K562 (cell line): ENCODE results near the gene PNPLA2.

Source experiments
- CEBPZ ChIP-seq: fragments of 150-350 bp; IDR thresholded peaks from 2 replicates; pipeline ENCODE4 v1.6.1; 2014; ENCODE audit warnings: low read depth, mild to moderate bottlenecking, low read length, borderline replicate concordance
- CHD1 ChIP-seq: fragments of 200-600 bp; sonication (generic); IDR thresholded peaks from one replicate; pipeline ENCODE4 v1.6.1; 2012; ENCODE audit warnings: mild to moderate bottlenecking, moderate library complexity, low read length, inconsistent platforms
- CTCF ChIP-seq, 3 experiments: IDR thresholded peaks in 2 of 3; conservative IDR thresholded peaks in 1 of 3; 2 replicates each; pipeline ENCODE4 v1.5.1; 2011 to 2012; ENCODE audit warnings: low read length in 3 of 3, mild to moderate bottlenecking in 3 of 3, control low read depth in 2 of 3, improper control_type of control experiment in 1 of 3, inconsistent platforms in 1 of 3, low read depth in 1 of 3, mixed read lengths in 1 of 3, moderate library complexity in 1 of 3; ENCODE audit not compliant: insufficient read depth in 2 of 3
- EP300 ChIP-seq: IDR thresholded peaks from 2 replicates; pipeline ENCODE4 v1.6.1; 2012; ENCODE audit warnings: low read length, improper control_type of control experiment
- EZH2 ChIP-seq: IDR thresholded peaks from 2 replicates; pipeline ENCODE4 v1.6.1; 2012; ENCODE audit warnings: low read depth, mild to moderate bottlenecking, inconsistent platforms, low read length, borderline replicate concordance
- JUN ChIP-seq, 2 experiments: sonication (generic) in 1 of 2; formaldehyde crosslinking in 1 of 2; IDR thresholded peaks; 2 replicates each; pipeline versions ENCODE4 v1.6.1 to v1.8.0; 2012 to 2022; ENCODE audit warnings: borderline replicate concordance in 2 of 2, mild to moderate bottlenecking in 2 of 2, improper control_type of control experiment in 1 of 2, low read depth in 1 of 2, low read length in 1 of 2, missing genetic modification reagents in 1 of 2
- MAFK ChIP-seq: IDR thresholded peaks from 2 replicates; pipeline ENCODE4 v1.6.1; 2011; ENCODE audit warnings: low read length, improper control_type of control experiment
- MAX ChIP-seq: sonication (generic); formaldehyde crosslinking; IDR thresholded peaks from 2 replicates; pipeline ENCODE4 v1.9.0; 2022; ENCODE audit warnings: mild to moderate bottlenecking, missing genetic modification reagents
- MCM7 ChIP-seq, 2 experiments: fragments of 450-650 bp; IDR thresholded peaks; 2 replicates each; pipeline ENCODE4 v1.6.1; 2016 to 2018
- MYBL2 ChIP-seq, 2 experiments: fragments of 450-650 bp in 1 of 2; sonication (generic) in 1 of 2; formaldehyde crosslinking in 1 of 2; IDR thresholded peaks; 2 replicates each; pipeline versions ENCODE4 v1.6.1 to v1.8.1; 2017 to 2022; ENCODE audit warnings: borderline replicate concordance in 1 of 2, inconsistent platforms in 1 of 2, low read depth in 1 of 2, mild to moderate bottlenecking in 1 of 2, missing genetic modification reagents in 1 of 2, moderate library complexity in 1 of 2
- POLR2A ChIP-seq: fragments of 450-650 bp; conservative IDR thresholded peaks from 2 replicates; pipeline ENCODE4 v1.6.1; 2016
- USF1 ChIP-seq: sonication (generic); formaldehyde crosslinking; IDR thresholded peaks from 2 replicates; pipeline ENCODE4 v1.9.0; 2022; ENCODE audit warnings: mild to moderate bottlenecking, missing genetic modification reagents

GRCh38 chr11:779955-780532, 38.7 kb upstream of the PNPLA2 start:
- TF ChIP-seq CEBPZ (no peak), JUN (IDR thresholded peaks at IDR 0.05; ENCODE audit: borderline replicate concordance, low read depth, low read length) (no peak), JUN (CRISPR knock-in tag; IDR thresholded peaks at IDR 0.05; ENCODE audit: borderline replicate concordance) (no peak), POLR2A (no peak), MAX (CRISPR knock-in tag) (no peak), USF1 (CRISPR knock-in tag) (no peak), MAFK (no peak), EP300 (no peak), MYBL2 (IDR thresholded peaks at IDR 0.05; ENCODE audit: low read depth) (no peak), MYBL2 (CRISPR knock-in tag; IDR thresholded peaks at IDR 0.05; ENCODE audit: borderline replicate concordance) (no peak), CHD1 (no peak), CTCF (IDR thresholded peaks at IDR 0.05 in 2 of 3, conservative IDR thresholded peaks at IDR 0.05 in 1 of 3; ENCODE audit: insufficient read depth in 2 of 3, low read depth in 1 of 3, low read length in 3 of 3) (no peak), EZH2 (no peak), MCM7 (IDR thresholded peaks at IDR 0.05) (no peak)
